ENCODE results near the gene SLC35B4. TPM values are rescaled to one million over a fixed set of nuclear protein-coding genes. Genes with fewer than 3 reads are reported as not detected.

SLC35B4 gene
- total and polyA plus RNA-seq, 3 donors from 2014 or later: 11.0 to 15.7 (median 13.9) TPM

GRCh38 chr7:134284011-134284410 lies 32.7 kb downstream of the SLC35B4 start:
- no peak overlapping the region for H3K27ac ChIP-seq
- TF ChIP-seq, protein P1, sequence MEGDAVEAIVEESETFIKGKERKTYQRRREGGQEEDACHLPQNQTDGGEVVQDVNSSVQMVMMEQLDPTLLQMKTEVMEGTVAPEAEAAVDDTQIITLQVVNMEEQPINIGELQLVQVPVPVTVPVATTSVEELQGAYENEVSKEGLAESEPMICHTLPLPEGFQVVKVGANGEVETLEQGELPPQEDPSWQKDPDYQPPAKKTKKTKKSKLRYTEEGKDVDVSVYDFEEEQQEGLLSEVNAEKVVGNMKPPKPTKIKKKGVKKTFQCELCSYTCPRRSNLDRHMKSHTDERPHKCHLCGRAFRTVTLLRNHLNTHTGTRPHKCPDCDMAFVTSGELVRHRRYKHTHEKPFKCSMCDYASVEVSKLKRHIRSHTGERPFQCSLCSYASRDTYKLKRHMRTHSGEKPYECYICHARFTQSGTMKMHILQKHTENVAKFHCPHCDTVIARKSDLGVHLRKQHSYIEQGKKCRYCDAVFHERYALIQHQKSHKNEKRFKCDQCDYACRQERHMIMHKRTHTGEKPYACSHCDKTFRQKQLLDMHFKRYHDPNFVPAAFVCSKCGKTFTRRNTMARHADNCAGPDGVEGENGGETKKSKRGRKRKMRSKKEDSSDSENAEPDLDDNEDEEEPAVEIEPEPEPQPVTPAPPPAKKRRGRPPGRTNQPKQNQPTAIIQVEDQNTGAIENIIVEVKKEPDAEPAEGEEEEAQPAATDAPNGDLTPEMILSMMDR (IDR thresholded peaks at IDR 0.05): no peak
- no peak for TF ChIP-seq POLR2A (IDR thresholded peaks at IDR 0.05)

DNA sequence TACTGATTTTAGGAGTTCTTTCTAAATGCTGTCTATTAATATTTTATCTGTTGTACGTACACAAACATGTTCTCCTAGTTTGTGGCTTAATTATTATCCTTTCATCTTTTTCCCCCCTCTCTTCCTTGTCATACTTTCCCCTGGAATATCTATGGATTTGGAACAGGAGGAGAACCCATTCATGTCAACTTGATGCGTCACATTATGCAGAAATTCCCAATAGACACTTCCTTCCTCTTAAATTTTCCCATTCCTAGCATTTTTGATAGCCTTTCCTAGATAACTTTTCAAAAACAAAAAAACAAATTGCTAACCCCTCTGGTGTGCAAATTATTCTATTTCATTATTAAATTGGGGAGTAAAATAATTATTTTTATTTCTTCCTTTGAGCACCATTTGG lies 36.2 kb downstream of the SLC35B4 start:
- Histone ChIP-seq H3K27me3 (no peaks in the 10 kb centered on the region), H3K9me3 (no peaks in the 10 kb centered on the region), H3K4me1 (no peaks in the 10 kb centered on the region), H3K4me3 (no peak overlapping the region), H3K27ac (no peak overlapping the region), H3K36me3 (ENCODE audit: low read depth, missing control alignments) (no peaks in the 10 kb centered on the region)
- no peak for TF ChIP-seq POLR2A (IDR thresholded peaks at IDR 0.05)
- TF ChIP-seq, protein P1 (IDR thresholded peaks at IDR 0.05): no peak
- intact Hi-C loops (cut with DNase I; ENCODE audit: low total_unique reads): no loop called here
- DNase-seq: no peak
- WGBS, 2 donors: 75 to 90% methylated on average over 2 of the region's 2 CpGs

More at GRCh38 chr7:134284011-134284410, 32.7 kb downstream of the SLC35B4 start:
- no peaks in the 10 kb centered on the region for H3K4me1 ChIP-seq
- no peaks in the 10 kb centered on the region for H3K36me3 ChIP-seq (ENCODE audit: low read depth, missing control alignments)
- H3K9me3 ChIP-seq: no peaks in the 10 kb centered on the region
- H3K4me3 ChIP-seq: no peak overlapping the region
- WGBS, 2 donors: 39 to 46% methylated on average over 6 of the region's 6 CpGs
- intact Hi-C loops (cut with DNase I; ENCODE audit: low total_unique reads): no loop called here
- no peaks in the 10 kb centered on the region for H3K27me3 ChIP-seq
- DNase-seq: no peak

DNA sequence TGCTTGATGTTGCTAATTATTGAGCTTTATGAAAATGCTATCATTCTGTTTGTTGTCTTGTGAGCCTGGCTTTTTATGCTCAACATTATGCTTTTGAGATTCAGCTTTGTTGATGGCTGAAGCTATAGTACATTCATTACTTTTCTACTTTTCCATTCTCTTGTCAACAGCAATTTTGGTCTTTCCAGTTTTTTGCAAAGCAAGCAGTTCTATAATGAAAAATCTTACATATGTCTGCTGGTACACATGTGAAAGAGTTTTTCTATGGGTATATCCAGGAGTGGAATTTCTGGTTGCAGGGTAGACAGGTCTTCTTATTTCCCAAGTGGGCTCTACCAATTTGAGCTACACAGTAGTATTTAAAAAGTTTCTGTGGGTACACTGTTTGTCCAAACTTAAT lies 36.8 kb downstream of the SLC35B4 start:
- Histone ChIP-seq H3K36me3 (ENCODE audit: low read depth, missing control alignments) (no peaks in the 10 kb centered on the region), H3K4me1 (no peaks in the 10 kb centered on the region), H3K9me3 (no peaks in the 10 kb centered on the region), H3K27me3 (no peaks in the 10 kb centered on the region), H3K4me3 (no peak overlapping the region), H3K27ac (no peak overlapping the region)
- no peak for DNase-seq
- TF ChIP-seq, protein P1 (IDR thresholded peaks at IDR 0.05): no peak
- TF ChIP-seq POLR2A (IDR thresholded peaks at IDR 0.05): no peak
- intact Hi-C loops (cut with DNase I; ENCODE audit: low total_unique reads): no loop called here

GRCh38 chr7:134279336-134279735 lies 37.4 kb downstream of the SLC35B4 start:
- TF ChIP-seq POLR2A (IDR thresholded peaks at IDR 0.05): no peak
- TF ChIP-seq, protein P1 (IDR thresholded peaks at IDR 0.05): no peak
- WGBS, 2 donors: 78 to 88% methylated on average over 3 of the region's 3 CpGs
- H3K4me3 ChIP-seq: no peak overlapping the region
- no peaks in the 10 kb centered on the region for H3K4me1 ChIP-seq
- no peaks in the 10 kb centered on the region for H3K27me3 ChIP-seq
- DNase-seq: no peak
- H3K27ac ChIP-seq: no peak overlapping the region
- no peaks in the 10 kb centered on the region for H3K9me3 ChIP-seq
- H3K36me3 ChIP-seq (ENCODE audit: low read depth, missing control alignments): no peaks in the 10 kb centered on the region
- intact Hi-C loops (cut with DNase I; ENCODE audit: low total_unique reads): no loop called here

- Histone ChIP-seq H3K36me3 (ENCODE audit: low read depth, missing control alignments) (no peaks in the 10 kb centered on the region), H3K27ac (no peak overlapping the region), H3K4me3 (no peak overlapping the region), H3K4me1 (no peaks in the 10 kb centered on the region), H3K27me3 (no peaks in the 10 kb centered on the region), H3K9me3 (no peaks in the 10 kb centered on the region)
- no peak for TF ChIP-seq POLR2A (IDR thresholded peaks at IDR 0.05)
- DNase-seq: no peak
- intact Hi-C loops (cut with DNase I; ENCODE audit: low total_unique reads): no loop called here
- 83 to 85% methylated on average over 7 of the region's 7 CpGs for WGBS, 2 donors
Observed at GRCh38 chr7:134278502-134279153, 38.1 kb downstream of the SLC35B4 start.

All from testis (tissue), 3 donors.